GM18505 (cell line): ENCODE measurements around the gene HMX3.
A peak's percentile ranks its signal among the peaks of the same experiment; 100 is the strongest.

ENCODE experiments used
- ATAC-seq: cut with Tn5 transposase; IDR thresholded peaks from one replicate; pipeline ENCODE4 v1.9.1; 2021; ENCODE audit not compliant: unreplicated experiment
- POLR2A ChIP-seq: IDR thresholded peaks from 4 replicates; pipeline ENCODE4 v1.6.1; 2011; ENCODE audit warnings: borderline replicate concordance; ENCODE audit not compliant: insufficient read depth, insufficient read length; ENCODE audit errors: extremely low read depth

The HMX3 gene

DNA sequence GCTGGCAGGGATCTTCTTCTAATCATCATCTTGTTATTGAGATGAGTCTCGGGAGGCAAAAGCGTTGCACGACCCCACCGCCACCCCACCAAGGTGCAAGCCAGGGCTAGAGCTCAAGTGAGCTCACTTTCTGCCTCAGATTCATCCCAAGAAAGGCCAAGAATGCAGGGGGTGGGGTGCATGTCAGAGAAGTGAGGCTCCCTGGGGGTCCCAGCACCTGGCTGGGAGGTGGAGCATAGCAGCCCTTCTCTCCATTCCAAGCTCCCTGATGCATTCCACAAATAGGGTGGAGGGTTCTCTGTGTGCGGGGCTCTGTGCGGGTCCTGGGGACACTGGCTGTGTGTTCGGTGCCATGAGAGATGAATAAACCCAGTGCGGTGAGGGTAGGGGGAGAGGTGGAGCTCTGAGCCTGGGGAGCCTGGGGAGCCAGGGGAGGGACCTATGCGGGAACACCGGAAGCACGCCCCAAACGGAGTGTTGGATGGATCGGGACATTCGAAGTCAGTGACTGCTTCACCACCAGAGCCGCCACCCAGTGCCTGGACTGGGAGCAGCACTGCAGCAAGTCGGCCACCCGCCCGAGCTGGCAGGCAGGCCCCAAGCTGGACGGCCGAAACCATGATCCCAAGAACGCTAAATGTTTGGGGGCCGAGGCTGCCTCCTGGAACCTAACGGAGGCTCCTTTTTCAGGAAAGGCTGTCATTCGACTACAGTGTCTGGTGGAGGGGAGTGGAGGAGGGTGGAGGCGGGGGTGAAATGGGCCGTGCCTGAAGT, 17.9 kb upstream of the HMX3 start:
- no peak for TF ChIP-seq POLR2A
- ATAC-seq = no peak

DNA sequence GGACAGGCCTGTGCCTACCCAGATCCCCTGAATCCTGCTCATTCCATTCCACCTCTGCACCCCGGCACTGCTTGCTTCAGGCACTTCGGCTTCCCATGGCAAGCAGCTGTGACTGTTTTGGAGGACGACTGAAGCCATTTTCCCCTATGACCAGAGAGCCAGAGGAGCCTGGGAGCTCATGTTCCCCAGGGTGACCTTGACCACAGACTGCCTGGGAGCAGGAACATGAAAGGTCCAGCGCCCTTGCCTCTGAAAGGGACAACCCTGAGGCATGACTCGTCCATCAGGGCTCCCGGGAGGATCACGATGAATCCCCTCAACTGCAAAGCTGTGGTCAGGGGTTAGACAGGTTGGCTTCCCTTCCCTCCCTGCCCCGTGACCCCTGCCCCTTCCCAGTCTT, 16.7 kb upstream of the HMX3 start:
- TF ChIP-seq POLR2A = no peak

DNA sequence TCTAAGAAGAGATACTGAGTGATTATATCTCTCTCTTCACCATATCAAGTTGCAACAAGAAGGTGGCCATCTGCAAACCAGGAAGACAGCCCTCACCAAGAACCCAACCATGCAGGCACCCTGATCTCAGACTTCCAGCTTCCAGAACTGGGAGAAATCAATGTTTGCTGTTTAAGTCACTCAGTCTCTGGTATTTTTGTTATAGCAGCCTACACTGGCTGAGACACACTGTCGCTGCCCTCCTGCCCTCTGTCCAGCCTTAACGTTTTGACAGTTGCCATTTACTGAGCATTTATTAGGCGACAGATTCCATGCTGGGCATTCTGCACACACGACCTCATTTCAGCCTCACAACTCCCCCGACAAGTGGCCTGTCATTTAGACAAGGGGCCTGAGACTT, 9.5 kb upstream of the HMX3 start:
- no peak for ATAC-seq
- TF ChIP-seq POLR2A = no peak

More for the DNA sequence above, 16.7 kb upstream of the HMX3 start:
- ATAC-seq = no peak

DNA sequence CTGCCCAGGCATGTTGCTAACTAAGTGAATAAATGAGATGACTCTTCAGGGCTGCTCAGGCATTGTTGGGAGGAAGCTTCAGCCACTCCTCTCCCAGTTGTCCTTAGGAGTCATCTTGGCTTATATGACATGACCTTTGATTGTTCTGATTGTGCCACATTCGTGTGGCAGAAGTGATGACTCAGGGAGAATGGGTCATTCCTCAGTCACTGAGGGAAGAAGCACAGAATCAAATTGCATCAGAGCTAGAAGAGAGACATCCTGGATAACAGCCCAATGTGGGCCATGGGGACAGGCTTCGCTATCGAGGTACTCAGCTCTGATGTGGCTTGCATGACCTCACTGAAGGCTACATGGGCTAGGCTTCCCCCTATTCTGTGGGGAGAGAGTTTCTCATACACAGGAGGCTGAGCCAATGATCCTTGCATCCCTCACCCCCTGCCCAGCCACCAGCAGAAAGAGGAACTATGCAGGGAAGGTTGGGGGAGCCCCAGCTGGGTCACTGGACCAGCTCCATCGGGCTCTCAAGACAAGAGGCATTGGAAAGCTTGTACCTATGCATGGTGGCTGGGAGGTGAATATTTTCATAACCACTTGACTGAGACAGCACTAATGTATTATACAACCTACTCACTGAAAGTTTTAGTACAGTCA, 6.0 kb upstream of the HMX3 start:
- ATAC-seq = no peak
- TF ChIP-seq POLR2A = no peak

DNA sequence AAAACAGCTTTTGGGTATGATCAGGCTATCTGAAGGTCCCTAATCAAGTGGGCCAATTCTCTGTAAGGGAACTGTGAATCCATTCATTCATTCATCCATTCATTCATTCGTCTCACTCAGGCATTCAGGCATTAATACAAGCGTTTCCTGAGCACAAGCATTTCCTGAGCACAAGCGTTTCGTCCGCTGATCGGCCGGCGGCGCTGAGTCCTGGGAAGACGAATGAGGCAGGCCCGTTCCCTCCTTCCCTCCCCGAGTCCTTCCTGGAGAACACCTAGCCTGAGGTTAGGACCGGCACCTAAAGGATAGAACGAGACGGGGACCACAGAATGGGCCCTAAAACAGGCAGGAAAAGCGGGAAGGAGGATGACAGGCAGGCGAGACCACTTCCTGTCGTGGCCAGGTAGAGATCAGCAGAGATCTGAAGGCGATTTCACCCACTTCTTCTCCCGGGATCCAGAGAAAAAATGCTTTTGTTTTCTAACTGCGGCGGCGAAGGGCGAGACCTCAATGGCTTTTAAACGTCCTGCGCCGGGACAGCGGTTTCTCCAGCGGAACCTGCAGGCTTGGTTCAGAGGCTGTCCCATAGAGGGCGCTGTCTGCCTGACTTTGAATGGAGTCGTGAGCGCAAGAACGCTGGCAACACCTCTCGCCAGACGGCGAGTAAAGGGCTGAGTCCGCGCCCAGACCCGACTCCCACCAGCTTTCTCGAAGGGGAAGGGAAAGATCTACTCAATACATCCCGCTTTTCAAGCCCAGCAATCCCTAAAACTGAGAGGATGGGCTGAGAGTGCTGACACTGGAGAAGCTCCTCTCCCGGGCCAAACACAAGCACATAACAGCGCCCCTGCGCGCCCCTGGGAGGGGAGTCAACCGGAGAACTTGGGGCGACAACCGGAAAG, 2.9 kb upstream of the HMX3 start:
- no peak for ATAC-seq
- TF ChIP-seq POLR2A = no peak

DNA sequence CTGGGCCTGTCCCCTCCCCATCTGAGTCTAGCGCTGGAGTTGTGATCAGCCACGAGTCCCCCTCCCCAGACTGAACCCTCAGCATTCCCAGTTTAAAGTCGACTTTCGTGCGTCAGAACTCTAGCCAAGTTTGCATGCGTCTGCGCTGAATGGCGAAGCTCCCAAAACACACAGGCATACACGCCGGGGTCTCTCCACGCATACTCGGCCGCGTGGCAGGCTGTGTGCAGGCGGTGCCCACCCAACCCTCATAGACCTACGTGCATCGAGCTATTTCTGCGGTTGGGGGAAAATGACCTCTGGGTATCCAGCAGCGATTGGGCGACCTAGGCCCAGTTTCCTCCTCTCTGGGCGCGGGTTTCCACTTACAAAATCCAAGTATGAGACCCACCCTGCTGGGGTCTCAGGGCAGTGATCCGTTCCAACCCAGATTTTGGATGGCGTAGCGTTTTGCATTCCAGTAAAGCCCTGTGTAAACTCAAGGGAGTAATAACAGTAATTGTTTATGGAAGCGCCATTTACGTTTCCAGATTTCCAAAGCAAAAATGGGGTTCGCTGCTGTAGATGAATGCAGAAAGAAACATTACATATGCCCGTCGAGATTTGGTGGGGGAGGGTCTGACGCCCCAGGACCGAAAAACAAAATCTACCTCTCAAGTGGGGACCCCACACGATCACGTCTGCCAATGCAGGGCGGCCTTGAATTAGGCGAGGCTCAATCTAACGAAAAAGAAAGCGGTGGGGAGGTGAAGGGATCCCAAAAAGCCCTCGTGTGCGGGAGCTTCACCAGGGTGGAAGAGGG, 2.0 kb upstream of the HMX3 start:
- peak; percentile 3 for TF ChIP-seq POLR2A
- ATAC-seq = no peak

DNA sequence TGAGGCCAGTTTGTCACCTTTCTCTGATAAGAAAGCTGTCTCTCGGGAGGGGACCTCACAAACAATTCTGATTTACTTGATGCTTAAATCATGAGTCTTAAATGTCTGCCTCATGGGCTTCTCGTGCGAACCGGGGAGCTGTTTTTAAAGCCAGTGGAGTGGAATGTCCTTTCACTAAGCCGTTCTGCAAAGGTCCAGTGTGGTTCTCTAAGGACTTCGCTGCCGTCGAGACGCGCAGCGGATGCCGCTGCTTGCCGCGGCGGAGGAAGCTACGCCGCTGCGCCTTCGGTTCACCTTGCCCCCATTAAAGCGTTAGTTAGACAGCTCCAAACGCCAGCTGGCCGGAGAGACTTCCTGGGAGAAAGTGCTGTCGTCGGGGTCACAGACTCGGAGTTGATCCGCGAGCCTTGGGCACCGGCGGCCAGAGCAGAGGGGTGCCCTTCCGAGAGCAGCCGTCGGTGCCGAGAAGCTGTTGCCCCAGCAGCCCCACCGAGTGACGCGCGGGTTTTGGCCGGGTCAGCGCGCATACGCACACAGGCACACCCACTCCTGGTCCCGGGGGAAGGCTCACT, 1.3 kb upstream of the HMX3 start:
- no peak for ATAC-seq
- TF ChIP-seq POLR2A = no peak

DNA sequence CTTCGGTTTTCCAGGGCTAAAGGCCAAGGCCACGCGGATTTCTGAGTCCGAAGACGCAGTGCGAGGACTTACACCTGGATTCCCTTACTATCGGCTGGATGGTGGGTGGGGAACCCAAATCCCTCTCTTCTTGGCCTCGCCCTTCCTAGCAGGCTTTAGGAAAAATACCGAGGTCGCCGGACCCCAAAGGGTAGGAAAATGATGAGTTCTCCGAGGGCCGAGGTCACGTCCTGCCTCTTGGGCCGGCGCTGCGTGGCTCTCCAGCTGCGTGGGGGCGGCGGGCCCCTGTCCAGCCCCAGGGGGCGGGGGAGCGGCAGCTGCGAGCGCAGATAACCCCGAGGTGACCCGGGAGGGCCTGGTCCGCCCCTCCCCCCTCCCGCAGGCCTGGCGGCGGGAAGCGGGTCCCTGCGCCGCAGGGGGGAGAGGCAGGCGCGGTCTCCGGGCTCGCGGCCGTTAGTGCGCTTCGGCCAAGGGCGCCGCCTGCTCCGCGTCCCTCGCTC, 805 bp upstream of the HMX3 start:
- no peak for TF ChIP-seq POLR2A
- no peak for ATAC-seq

DNA sequence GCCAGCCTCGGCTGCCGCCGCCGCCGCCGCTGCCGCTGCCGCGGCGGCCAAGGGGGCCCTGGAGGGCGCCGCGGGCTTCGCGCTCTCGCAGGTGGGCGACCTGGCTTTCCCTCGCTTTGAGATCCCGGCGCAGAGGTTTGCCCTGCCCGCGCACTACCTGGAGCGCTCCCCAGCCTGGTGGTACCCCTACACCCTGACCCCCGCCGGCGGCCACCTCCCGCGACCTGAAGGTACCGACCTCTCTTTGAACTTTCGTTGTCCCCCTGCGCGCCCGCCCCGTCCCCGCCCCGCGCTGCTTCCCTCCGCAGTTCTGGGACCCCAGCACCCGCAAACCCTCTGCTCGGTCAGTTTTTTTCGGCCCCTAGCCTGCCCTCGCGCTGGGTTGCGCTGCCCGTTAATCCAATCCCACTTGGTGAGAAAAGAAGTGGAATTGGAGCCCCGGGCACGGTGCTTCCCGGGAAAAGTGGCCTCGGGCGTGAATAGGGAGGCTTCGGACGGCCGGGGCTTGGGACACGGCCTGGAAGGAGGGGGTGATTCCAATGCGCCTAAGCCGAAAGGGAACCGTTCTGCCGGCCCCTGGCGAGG, 543 bp downstream of the HMX3 start:
- ATAC-seq = no peak
- no peak for TF ChIP-seq POLR2A

DNA sequence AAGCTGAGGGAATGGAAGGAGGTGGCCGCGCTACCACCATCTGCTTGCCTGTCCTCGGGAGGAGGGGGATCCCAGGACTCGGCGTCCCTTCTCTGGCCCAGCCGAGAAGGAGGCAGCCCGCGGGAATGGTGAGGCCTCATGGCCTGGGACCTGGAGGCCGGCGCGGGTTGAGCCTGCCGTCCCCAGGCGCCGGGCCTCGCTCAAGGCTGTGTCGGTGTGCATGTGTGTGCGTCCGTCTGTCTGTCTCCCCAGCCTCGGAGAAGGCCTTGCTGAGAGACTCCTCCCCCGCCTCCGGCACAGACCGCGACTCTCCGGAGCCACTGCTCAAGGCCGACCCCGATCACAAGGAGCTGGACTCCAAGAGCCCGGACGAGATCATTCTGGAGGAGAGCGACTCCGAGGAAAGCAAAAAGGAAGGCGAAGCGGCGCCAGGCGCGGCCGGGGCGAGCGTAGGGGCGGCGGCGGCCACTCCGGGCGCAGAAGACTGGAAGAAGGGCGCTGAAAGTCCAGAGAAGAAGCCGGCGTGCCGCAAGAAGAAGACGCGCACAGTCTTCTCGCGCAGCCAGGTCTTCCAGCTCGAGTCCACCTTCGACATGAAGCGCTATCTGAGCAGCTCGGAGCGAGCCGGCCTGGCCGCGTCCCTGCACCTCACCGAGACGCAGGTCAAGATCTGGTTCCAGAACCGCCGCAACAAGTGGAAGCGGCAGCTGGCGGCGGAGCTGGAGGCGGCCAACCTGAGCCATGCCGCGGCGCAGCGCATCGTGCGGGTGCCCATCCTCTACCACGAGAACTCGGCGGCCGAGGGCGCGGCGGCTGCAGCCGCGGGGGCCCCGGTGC, 1.3 kb downstream of the HMX3 start:
- TF ChIP-seq POLR2A = peak; percentile 17

DNA sequence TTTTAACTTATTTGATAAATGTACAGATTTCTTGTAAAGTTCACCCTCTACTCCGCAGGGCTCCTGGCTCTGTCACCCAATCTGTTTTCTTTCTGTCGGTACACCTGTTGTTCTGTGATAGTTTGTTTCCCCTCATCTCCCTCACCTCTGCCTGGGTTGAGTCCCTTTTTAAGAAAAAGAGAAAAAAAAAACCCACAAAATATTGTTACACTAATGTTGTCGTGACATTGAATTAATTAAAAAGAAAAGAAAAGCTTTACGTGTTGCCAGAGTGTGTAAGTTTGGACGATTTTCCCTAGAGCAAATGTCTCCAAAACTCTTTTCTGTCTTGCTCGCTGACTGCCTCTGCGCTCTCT, 3.4 kb downstream of the HMX3 start:
- TF ChIP-seq POLR2A = no peak
- no peak for ATAC-seq

More for the DNA sequence above, 1.3 kb downstream of the HMX3 start:
- ATAC-seq = no peak
